Stimulated activated CD4-positive, alpha-beta T cell treated with anti-CD3 and anti-CD28 coated beads, TNF-alpha, amount 100 ng/mL, for 24 hours (primary cell): ENCODE results near the gene IL1RAPL1.

Source experiments
- DNase-seq, 3 experiments: peaks; one replicate each; pipeline ENCODE4 v3.0.0-alpha.2; 2020; ENCODE audit warnings: low read depth in 3 of 3

The IL1RAPL1 gene

DNA sequence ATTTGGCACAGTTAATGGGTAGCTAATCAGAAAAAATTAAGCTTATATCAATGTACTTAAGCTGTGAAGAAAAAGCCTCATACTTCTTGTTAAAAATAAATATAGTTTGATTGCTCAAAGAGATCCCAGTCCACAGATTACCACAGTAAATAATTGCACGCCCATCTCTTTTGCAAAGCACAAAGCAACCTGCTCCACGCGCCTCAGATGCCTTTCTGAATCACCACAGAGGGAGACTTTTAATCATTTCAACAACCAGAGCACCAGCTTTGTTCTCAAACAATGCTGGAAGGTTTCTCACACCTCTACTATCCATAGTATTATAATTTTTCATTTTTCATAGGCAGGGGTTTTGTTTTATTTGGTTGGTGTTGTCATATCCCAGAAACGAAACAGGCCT, 1289.5 kb downstream of the IL1RAPL1 start:
- no peak for DNase-seq

DNA sequence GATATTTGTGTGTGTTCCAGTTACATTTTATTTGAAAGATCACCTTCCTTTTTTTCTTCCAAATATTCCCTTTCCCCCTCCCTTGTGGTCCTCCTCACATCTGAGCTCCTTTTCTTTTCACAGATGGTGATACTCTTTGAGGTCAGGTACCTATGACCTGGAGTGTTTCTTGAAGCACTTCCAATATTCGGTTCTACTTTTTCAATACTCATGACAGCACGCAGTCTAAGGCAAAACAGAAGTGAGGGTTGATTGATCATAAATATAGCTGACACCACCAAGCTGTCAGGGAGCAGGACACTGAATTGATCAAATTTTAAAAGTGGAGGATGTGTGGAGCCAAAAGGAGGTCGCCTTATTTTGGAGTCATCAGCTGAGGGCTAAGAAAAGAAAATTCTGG, 1293.7 kb downstream of the IL1RAPL1 start:
- DNase-seq = no peak

DNA sequence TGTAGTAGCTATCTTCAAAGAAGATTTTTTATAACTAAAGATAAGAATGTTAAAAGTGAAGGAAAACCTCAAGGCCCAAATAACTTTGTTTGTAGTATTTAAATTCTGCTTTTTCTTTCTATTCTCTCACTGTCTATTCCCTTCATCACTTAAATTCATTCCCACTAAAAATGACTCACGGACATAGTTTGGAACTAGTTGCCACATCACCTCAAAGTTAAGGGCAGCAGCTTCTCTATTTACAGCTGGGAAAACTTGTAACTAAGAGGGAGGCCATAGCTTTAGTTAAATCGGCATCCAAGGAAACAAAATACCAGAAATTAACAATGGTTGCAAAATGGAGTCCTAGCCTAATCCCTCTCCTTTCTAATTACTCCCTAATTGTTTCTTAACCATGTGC, 1302.8 kb downstream of the IL1RAPL1 start:
- no peak for DNase-seq

DNA sequence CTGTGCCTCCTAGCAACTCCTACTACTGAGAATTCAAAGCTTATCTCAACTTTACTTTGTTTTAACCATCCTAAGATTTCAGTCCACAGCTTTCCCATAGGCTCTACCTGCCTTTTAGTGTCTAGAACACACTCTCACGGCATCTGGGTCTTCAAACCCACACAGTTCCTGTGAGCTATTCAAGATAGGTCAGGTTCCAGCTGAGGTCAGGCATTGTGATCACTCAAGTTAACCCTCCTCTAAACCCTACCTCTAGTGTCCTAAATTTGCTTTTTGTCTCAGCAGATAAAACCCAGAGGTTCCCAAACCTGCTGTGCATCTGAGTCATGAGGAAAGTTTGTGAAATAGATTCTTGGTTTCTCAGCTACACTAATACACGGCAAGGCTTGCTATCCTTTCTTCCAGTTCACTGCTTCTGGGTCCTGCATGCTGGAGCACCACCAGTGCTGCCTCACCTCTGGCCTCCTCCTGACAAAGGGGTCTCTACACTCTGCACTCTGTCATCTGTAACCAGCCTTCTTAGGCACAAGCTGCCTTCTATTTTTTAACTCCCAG, 1303.5 kb downstream of the IL1RAPL1 start:
- no peak for DNase-seq

DNA sequence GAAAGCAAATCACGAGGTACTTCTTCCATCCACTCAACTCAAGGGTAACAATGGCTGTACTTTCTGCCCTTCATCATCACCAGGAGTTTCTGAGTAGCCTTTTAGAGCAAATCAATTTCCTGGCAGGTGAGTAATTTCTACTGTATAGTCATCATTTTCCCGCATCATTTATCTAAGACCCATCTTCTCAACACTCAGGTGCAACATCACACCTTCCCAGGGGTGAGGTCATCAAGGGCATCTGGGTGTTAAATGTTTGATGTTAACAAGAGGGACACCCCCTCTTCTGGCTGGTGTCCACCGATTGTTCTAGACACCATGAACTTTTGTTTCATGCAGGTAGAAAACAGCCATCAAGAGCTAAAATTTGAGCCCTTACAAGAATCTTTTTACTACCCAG, 1314.8 kb downstream of the IL1RAPL1 start:
- no peak for DNase-seq

DNA sequence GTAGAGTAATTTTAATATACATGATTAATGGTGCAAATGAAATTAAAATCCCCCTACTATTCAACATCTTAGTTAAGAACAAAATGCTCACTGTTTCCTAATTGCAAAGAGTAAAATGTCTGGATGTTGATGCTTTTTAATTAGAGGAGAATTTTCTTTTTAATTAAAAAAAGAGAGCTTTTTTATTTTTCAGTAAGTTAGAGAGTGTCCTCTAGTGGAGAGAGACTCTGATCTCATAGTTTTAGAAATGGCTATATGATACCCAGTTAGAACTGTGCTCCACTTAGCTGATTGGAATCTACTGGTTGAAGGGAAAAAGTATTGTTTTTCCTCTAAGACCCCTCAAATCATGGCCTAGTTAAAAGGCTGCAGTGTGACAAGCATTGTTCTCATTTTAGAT, 1316.1 kb downstream of the IL1RAPL1 start:
- DNase-seq = no peak

DNA sequence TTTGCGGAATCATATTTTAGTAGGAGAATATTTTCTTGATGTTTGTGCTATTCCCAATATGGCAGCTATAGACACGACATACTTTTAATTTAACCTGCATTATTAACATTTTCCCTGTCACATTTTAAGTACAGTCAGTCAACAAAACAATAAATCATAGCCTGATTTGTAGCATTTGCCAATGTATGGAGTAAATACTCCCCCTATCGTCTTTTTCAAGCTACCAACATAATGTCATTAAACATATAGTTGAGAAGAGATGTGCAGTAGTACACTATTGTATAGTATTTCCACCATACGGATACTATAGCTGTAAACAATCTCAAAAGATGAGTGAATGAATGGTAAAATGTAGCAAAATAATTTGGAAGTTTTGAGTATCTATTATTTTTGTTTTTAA, 1324.4 kb downstream of the IL1RAPL1 start:
- no peak for DNase-seq

DNA sequence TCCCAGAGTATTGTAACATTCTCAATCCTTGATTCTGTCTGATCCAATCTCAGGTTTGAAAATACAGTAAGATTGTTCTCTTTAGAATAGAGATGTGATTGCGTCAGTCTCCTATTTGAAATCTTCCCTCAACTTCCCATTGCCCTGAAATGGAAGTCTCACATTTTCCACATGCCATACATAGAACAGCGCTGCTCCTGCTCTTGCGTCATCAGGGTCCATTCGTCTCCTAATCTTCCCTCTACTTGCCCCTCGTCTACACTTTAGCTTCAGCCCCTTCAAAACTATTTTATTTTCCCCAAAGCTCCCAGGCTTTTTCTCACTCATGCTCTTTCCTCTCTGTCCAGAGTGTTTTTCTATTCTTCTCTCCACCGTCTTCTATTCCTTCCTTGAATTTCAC, 1326.4 kb downstream of the IL1RAPL1 start:
- DNase-seq = no peak

DNA sequence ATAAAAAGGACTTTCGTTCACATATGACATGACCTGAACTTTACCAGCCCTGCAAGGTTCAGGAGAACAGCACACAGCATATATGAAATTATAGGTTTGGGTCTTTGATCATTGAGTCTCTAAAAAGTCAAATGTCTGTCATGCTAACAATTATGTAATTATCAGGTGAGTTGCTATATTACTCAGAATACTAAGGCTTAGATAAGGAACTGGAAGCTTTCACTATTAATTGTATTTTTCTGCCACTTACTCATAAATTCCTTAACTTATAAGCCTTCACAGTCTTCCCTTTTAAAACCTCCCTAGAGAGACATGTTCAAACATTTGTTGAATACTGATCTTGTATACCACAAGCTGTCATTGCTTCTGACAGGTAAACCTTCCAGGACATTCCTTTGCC, 1335.4 kb downstream of the IL1RAPL1 start:
- DNase-seq = no peak

DNA sequence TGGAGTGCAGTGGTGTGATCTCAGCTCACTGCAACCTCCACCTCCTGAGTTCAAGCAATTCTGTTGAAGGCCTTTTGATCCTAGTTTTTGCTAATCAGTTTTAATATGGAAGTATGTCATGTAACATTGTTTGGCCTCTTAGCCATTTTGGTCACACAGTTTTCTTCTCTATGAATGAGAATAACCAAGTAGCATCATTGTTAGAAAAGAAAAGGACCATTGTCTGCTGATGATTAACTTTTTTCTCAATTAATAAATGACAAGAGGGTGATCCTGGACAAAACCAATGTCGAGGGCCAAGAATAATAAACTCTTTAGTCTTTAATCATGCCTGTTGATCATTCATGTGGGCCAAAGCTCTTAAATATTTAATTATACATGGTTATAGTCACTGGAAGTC, 1338.8 kb downstream of the IL1RAPL1 start:
- DNase-seq = no peak

DNA sequence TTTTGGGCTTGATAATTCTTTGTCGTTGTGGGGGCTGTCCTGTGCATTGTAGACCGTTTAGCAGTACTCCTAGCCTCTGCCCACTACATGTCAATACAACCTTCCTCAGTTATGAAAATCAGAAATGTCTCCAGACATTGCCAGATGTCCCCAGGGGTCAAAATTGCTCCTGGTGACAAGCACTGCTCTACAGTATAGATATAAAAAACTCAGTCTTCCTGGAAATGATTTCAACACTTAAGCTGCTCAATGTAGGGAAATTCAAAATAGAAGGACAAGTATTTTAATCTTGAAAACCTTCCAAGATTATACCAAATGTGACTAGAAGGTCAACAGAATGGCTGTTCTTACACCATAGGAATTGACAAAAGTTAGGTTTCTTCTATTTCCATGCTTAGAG, 1339.4 kb downstream of the IL1RAPL1 start:
- no peak for DNase-seq

DNA sequence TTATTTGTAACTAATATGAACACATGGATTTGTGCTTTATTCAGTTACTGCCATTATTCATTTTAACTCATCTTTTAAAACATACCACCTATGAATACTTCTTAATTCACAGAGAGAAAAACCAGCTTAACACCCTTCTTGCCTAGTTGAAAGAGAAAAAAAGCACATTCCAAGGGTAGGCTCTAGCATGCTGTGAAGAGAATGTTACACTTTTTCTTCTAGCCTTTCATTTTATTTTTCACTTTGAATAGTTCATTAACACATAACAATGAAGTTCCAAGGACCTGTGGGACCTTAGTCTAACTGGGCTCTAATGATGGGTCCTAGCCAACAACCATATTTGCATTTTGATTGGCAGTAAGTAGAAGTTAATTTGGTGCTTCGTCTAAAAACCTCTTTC, 1348.2 kb downstream of the IL1RAPL1 start:
- no peak for DNase-seq

DNA sequence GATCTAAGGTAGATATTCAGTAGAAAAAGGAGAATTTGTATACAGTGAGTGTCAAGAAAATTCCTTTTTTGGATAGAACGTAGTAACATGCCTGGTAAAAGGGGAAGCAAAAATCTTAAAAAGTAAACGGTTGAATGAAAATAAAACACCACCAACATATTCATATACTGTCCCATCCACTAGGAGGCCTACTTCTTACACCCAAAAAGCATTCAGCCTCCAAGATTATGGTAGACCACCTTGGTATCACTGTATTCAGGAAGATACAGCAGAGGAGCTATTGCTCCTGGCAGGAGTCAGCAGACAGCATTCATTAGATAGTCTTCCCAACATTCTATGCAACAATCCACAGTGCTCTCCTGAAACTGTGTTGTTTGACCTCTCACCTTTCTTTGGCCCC, 1353.5 kb downstream of the IL1RAPL1 start:
- DNase-seq = no peak

DNA sequence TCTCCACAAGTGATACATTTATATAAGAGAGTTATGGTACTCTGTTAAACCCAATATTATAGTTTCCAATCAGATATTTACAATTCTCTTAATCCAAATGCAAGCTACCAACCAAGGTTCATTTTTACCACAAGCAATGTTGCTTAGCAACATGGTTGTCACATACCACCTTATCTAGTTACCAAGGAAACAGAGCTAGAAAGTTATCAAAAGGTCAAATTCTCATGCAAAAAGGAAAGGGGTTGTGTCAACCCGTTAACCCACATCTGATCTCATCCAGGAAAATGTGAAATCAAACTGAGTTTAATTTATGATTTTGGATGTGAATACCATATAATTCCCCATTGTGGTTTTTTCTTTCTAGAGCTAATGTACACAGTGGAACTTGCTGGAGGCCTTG, 1354.0 kb downstream of the IL1RAPL1 start:
- no peak for DNase-seq

DNA sequence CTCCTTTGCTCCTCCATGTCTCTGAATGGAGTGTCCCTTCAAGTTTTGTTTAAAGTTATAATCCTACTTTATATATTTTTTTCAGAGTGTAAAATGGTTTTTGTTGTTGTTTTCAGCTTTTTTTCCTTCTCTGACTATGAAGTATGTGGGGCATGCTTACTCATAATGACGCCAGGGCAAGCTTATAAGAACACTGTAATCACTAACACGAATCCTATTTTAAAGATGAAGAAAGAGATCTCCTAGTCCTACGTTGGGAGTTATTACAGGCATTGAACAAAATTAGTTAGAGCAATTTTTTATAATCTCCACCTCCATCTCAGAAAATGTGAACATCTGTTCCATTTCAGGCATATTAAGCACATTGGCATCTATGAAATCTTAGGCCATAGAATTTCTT, 1360.0 kb downstream of the IL1RAPL1 start:
- no peak for DNase-seq

DNA sequence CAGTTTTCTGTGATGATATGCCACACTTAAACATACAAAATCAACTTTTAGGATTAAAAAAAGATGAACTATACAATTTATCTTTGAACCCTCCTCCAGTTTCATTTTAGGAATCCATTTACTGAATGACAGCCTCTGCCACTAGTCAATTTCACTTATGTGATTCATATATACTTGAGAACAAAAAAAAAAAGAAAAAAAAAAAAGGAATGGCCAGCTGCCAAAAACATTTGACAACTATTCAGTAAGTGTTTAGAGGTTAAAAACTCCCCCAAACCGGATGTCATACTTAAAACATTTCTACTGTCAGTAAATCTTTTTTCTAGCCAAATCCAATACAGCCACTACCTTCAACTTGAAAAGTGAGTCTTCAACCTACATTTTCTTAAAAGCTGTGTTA, 1361.4 kb downstream of the IL1RAPL1 start:
- DNase-seq = no peak

DNA sequence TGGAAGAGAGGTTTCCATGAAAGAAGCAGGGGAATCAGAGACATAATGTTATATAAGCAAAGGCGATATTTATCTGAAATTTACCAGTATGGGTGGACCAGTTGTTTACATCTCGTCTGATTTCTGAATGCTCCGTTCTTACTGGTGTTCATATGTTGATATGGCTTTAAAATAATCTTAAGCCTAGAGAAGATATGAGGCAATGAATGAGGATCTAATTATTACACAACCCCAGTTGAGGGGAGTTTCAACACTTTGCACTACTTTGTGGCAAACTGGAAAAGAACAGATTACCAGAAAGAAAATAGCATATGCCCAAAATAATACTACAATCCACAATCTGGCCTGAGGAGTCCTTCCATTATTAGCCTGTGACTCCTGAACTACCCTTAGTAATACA, 1364.8 kb downstream of the IL1RAPL1 start:
- DNase-seq = no peak

DNA sequence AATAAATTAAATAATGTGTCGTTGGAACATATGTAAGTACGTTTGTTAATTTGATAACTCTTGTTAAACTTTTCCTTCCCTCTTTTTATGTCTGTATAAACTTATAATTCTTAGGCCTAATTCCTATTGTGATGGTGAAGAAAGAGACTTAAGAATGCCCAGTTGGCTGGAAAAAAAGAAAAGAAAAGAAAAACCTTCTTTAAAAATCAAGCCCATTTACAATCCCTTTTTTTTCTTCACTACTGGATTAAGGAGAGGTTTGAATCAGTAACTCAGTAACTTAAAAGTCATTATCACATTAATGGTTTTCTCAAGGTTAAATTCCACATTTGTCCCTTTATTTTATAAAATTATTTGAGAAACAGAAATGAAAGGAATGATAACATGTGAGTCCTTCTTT, 1374.8 kb downstream of the IL1RAPL1 start:
- DNase-seq = no peak

DNA sequence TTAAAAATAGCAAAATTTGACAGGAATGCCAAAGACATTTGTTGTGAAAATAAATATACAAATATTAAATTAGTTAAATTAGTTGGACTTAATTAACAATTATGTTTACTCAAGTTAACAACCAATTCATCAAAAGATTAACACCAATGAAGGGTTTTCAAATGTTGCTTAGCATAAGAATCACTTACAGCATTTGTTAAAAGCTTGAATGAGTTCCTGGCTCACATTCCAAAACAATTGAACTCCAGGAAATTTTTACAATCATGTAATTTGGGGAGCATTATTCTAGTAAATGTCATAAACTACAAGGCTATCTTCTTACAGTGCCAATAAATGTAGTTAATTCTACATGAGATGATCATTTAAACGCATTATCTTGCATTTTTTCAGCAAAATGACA, 1378.4 kb downstream of the IL1RAPL1 start:
- DNase-seq = no peak

DNA sequence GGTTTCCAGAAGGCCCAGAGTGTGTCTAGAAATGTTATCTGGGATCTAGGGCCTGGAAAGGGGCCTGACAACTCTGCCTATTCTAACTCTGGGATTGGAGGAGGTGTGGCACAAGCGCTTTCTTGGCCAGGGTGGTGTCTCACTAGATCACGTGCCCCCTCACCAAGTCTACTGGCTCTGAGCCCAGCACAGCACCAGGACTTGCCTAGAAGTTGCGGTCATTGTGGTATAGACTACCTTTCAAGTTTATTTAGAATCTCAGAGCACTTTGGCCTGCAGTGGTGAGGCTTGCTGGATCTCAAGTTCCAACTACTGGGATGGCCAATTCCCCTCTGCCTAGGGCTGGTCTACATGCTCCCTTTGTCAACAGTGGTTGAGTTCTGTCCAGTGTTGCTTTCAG, 1404.8 kb downstream of the IL1RAPL1 start:
- DNase-seq = no peak

DNA sequence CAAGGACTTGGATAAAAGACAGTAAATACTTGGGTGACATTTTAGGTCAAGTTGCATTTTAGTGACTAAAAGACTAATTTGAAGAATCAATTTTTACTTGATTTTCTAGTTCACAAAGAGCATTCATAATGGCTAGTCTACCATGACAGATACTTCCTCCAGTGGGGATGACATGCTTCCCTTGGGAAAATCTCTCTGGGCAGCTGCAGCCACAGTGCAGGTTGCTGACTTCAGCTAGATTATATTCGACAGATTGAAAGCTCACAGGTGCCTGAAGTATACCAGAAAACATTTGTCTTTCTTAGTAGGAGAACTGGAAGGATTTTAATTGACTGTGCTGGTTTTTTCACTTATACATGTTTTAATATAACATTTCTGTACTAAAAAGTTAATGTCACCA, 1418.6 kb downstream of the IL1RAPL1 start:
- no peak for DNase-seq
